ENCODE measurements around the gene KATNAL1. TPM values are rescaled to one million over a fixed set of nuclear protein-coding genes. Genes with fewer than 3 reads are reported as not detected.

Gene KATNAL1
- total RNA-seq, 4 donors from 2014 or later: 4.4 to 9.8 (median 6.7) TPM

DNA sequence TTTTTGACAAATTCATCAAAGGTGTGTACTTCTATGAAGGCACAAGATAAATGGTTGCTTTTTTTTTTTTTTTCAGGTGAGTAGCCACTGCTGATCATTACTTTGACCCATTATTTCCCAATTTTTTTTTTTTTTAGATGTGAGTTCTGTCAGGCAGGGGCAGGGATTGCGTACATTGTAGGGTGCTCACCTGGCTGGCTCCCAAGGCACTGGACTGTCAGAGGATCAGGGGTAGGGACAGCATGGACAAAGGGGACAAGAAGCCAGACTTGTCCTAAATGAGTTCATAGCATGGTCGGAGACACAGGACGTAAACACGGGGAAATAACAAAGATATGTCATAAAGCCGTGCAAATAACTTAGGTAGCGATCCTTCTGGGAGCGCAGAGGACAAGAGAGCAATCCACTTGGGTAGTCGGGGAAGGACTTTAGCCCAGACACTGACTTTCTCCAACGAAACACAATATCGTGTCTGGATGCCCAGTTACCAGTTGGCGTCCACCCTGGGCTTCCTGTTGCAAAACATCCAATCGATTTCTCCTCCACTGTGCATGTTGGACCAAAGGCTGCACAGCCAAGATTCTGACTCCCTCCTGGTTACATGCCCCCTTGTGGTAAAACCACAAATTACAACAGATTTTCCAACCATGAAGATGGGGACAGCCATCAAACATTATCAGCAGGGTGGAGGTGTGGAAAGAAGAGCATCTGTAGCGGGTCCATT, 27.5 kb upstream of the KATNAL1 start:
- no peak for TF ChIP-seq EP300 (IDR thresholded peaks at IDR 0.05; ENCODE audit: low read depth)
- TF ChIP-seq, protein P1, sequence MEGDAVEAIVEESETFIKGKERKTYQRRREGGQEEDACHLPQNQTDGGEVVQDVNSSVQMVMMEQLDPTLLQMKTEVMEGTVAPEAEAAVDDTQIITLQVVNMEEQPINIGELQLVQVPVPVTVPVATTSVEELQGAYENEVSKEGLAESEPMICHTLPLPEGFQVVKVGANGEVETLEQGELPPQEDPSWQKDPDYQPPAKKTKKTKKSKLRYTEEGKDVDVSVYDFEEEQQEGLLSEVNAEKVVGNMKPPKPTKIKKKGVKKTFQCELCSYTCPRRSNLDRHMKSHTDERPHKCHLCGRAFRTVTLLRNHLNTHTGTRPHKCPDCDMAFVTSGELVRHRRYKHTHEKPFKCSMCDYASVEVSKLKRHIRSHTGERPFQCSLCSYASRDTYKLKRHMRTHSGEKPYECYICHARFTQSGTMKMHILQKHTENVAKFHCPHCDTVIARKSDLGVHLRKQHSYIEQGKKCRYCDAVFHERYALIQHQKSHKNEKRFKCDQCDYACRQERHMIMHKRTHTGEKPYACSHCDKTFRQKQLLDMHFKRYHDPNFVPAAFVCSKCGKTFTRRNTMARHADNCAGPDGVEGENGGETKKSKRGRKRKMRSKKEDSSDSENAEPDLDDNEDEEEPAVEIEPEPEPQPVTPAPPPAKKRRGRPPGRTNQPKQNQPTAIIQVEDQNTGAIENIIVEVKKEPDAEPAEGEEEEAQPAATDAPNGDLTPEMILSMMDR (IDR thresholded peaks at IDR 0.05): peak in 4 of 5 experiments; percentile 34 to 48 (median 39)
- in situ Hi-C loops (cut with MboI; ENCODE audit: low pct_ligation_motif_present in 1 of 4, low pct_unique_long_range_greater_than_20kb in 1 of 4, low sequenced_read_pairs in 3 of 4): loop anchor here in 1 of 4 donors (25.0 kb wide), 1 partner anchor 198 kb away; no protein-coding TSS in a partner anchor
- WGBS, 2 donors (ENCODE audit: low coverage in 1 of 2): 44 to 92% methylated on average over 1 to 13 of the region's 13 CpGs
- H3K27ac ChIP-seq: no peak overlapping the region
- H3K4me3 ChIP-seq: no peak overlapping the region
- no peaks in the 10 kb centered on the region for H3K36me3 ChIP-seq
- no peak for DNase-seq
- peaks cover 3 to 29% (median 16%) of the 10 kb centered on the region in 4 donors for H3K4me1 ChIP-seq
- no peaks in the 10 kb centered on the region for H3K27me3 ChIP-seq
- intact Hi-C loops (cut with DNase I; ENCODE audit: low total_unique reads): no loop called here
- no peaks in the 10 kb centered on the region for H3K9me3 ChIP-seq

DNA sequence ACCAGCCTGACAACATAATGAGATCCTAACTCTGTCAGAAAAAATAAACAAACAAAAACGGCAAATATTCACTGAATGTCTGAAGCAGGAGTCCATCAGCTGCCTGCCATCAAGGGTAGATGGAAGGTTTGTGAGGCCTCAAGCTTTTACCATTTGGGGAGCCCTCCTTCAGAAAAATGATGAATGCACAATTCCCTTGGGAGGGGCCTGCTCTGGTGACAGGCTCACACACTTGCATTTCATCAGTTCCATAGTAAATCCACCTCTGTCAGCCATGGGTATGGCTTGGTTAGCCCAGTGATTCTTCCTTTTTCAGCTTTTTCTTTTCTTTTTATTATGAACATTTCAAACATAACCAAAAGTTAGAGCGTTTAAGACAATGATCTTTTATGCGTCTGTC, 26.3 kb upstream of the KATNAL1 start:
- H3K36me3 ChIP-seq: no peaks in the 10 kb centered on the region
- H3K27me3 ChIP-seq: no peaks in the 10 kb centered on the region
- H3K4me1 ChIP-seq: peaks cover 0 to 25% (median 15%) of the 10 kb centered on the region in 4 donors
- WGBS, 2 donors (ENCODE audit: low coverage in 1 of 2): 74 to 80% methylated on average over 2 to 3 of the region's 3 CpGs
- TF ChIP-seq POLR2AphosphoS5 (IDR thresholded peaks at IDR 0.05) (no peak), EP300 (IDR thresholded peaks at IDR 0.05; ENCODE audit: low read depth) (no peak), POLR2A (IDR thresholded peaks at IDR 0.05) (no peak)
- TF ChIP-seq, protein P1 (IDR thresholded peaks at IDR 0.05): no peak
- no peak overlapping the region for H3K27ac ChIP-seq
- in situ Hi-C loops (cut with MboI; ENCODE audit: low pct_ligation_motif_present in 1 of 4, low pct_unique_long_range_greater_than_20kb in 1 of 4, low sequenced_read_pairs in 3 of 4): loop anchor here in 1 of 4 donors (25.0 kb wide), 1 partner anchor 196 kb away; no protein-coding TSS in a partner anchor
- no peak for DNase-seq
- no peak overlapping the region for H3K4me3 ChIP-seq
- intact Hi-C loops (cut with DNase I; ENCODE audit: low total_unique reads): no loop called here
- H3K9me3 ChIP-seq: no peaks in the 10 kb centered on the region

DNA sequence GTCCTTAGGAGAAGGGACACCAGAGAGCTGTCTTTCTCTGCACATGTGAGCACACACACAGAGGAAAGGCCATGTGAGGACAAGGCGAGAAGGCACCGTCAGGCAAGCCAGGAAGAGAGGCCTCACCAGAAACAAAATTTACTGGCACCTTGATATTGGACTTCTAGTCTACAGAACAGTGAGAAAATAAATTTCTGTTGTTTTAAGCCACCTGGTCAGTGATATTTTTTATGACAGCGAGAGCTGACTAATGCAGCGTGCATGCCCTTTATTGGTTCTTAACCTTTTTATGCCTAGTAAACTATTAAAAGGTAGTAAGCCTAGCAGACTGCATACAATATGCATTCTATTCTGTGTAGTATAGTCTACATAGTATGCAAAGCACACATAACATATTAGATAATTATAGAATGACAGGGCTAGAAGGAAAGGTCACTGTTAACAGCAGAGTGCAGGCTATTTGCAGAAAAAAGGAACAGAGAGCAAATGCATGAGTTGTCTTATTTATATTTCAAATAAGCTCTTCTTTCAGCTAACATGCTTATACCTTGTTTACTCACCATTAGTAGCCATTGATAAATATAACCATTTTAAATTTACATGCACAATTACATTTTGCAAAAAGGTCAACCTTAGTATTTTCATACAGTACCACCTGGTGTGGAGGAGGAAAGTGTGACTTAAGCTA, 25.2 kb upstream of the KATNAL1 start:
- H3K4me1 ChIP-seq: peaks cover 0 to 25% (median 12%) of the 10 kb centered on the region in 4 donors
- no peaks in the 10 kb centered on the region for H3K36me3 ChIP-seq
- WGBS, 2 donors (ENCODE audit: low coverage in 1 of 2): 43 to 61% methylated on average over 4 of the region's 4 CpGs
- H3K27me3 ChIP-seq: no peaks in the 10 kb centered on the region
- DNase-seq: no peak
- intact Hi-C loops (cut with DNase I; ENCODE audit: low total_unique reads): no loop called here
- no peaks in the 10 kb centered on the region for H3K9me3 ChIP-seq
- in situ Hi-C loops (cut with MboI; ENCODE audit: low pct_ligation_motif_present in 1 of 4, low pct_unique_long_range_greater_than_20kb in 1 of 4, low sequenced_read_pairs in 3 of 4): loop anchor here in 1 of 4 donors (25.0 kb wide), 1 partner anchor 195 kb away; no protein-coding TSS in a partner anchor
- TF ChIP-seq EP300 (IDR thresholded peaks at IDR 0.05; ENCODE audit: low read depth) (no peak), POLR2AphosphoS5 (IDR thresholded peaks at IDR 0.05) (peak in 1 of 3 donors; percentile 19)
- no peak overlapping the region for H3K4me3 ChIP-seq
- H3K27ac ChIP-seq: peak overlapping the region; percentile 40 to 61 (median 48)

DNA sequence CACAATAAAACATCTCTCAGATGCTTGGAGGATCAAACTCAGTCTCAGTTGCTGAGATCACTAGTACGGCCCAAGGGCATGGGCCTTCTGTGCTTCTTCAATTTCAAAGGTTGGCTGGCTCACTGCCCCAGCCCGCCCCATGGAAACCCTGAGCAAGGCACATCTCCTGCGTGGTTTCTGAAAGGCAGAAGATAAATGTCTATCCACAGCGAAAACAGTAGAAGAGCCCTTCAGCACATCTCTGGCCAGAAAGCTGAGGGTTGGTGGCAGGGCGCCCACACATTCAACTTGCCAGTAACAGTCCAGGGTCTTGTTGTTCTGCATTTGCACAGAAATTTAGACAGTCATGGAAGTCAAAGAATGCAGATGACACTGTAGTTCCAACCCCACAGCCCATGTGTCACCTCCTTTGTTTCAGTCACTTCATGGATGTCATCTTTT, 24.0 kb upstream of the KATNAL1 start:
- in situ Hi-C loops (cut with MboI; ENCODE audit: low pct_ligation_motif_present in 1 of 4, low pct_unique_long_range_greater_than_20kb in 1 of 4, low sequenced_read_pairs in 3 of 4) (loop anchor here in 1 of 4 donors (25.0 kb wide), 1 partner anchor 194 kb away; no protein-coding TSS in a partner anchor), intact Hi-C loops (cut with DNase I; ENCODE audit: low total_unique reads) (no loop called here)
- 80 to 100% methylated on average over 2 to 5 of the region's 5 CpGs for WGBS, 2 donors (ENCODE audit: low coverage in 1 of 2)
- Histone ChIP-seq H3K4me1 (peaks cover 0 to 25% (median 12%) of the 10 kb centered on the region in 4 donors), H3K4me3 (no peak overlapping the region), H3K9me3 (no peaks in the 10 kb centered on the region), H3K27me3 (no peaks in the 10 kb centered on the region), H3K27ac (peak overlapping the region; percentile 40 to 61 (median 48)), H3K36me3 (no peaks in the 10 kb centered on the region)
- peak in 2 of 3 donors; percentile 23 to 30 for TF ChIP-seq POLR2AphosphoS5 (IDR thresholded peaks at IDR 0.05)
- TF ChIP-seq, protein P1 (IDR thresholded peaks at IDR 0.05): no peak
- TF ChIP-seq POLR2A (IDR thresholded peaks at IDR 0.05): no peak
- no peak for TF ChIP-seq EP300 (IDR thresholded peaks at IDR 0.05; ENCODE audit: low read depth)
- peak; percentile 26 for DNase-seq

Measured in transverse colon (tissue), 4 donors.